H1 (cell line): ENCODE data around the gene PSD2. TPM values are rescaled to one million over a fixed set of nuclear protein-coding genes. Genes with fewer than 3 reads are reported as not detected.

Experiments
- BACH1 ChIP-seq: IDR thresholded peaks from 2 replicates; pipeline ENCODE4 v1.6.1; 2012; ENCODE audit warnings: low read length, improper control_type of control experiment
- CBX5 ChIP-seq: fragments of 300-800, 300-1000 bp; sonication (generic); IDR thresholded peaks from 2 replicates; pipeline ENCODE4 v1.7.1; 2016; ENCODE audit warnings: antibody characterized with exemption, low read length, low read depth
- CHD2 ChIP-seq: IDR thresholded peaks from 2 replicates; pipeline ENCODE4 v1.6.1; 2012; ENCODE audit warnings: low read length, improper control_type of control experiment
- NANOG ChIP-seq: IDR thresholded peaks from 2 replicates; pipeline ENCODE4 v1.6.1; 2011; ENCODE audit warnings: low read length, low read depth, mild to moderate bottlenecking, inconsistent platforms; ENCODE audit not compliant: insufficient read depth, poor library complexity, severe bottlenecking
- POU5F1 ChIP-seq: IDR thresholded peaks from 2 replicates; pipeline ENCODE4 v1.6.1; 2011; ENCODE audit warnings: low read depth, mild to moderate bottlenecking, low read length, moderate library complexity
- SIRT6 ChIP-seq: IDR thresholded peaks from one replicate; pipeline ENCODE4 v1.7.1; 2012; ENCODE audit warnings: low read length, inconsistent platforms
- polyA plus RNA-seq, 7 experiments: library from polyadenylated mRNA; depleted of rRNA in 3 of 7; stranded (reverse) in 5 of 7; unstranded in 2 of 7; fragments of >200 nt in 5 of 7; fragments of 200-250 nt in 2 of 7; gene quantifications; 1 replicate in 5 of 7; 2 replicates in 1 of 7; 4 replicates in 1 of 7; pipeline versions ENCODE4 v1.2.1 to v1.2.3, GENCODE V29; 2011 to 2013; ENCODE audit warnings: missing spikeins in 2 of 7, mixed read lengths in 2 of 7
- total RNA-seq: library from RNA; stranded (reverse); fragmentation: NEBNext Ultra II Directional; extraction: Animal tissue kit (Norgen Biotek cat#: 25700); gene quantifications from 2 replicates; pipeline ENCODE4 v1.2.1, GENCODE V29; 2021

Gene PSD2
- total and polyA plus RNA-seq, 2 of the 8 experiments (the other 6 are each of a cell fraction or from before 2014, with no cell fraction given), result 0.06 to 0.14 TPM

DNA sequence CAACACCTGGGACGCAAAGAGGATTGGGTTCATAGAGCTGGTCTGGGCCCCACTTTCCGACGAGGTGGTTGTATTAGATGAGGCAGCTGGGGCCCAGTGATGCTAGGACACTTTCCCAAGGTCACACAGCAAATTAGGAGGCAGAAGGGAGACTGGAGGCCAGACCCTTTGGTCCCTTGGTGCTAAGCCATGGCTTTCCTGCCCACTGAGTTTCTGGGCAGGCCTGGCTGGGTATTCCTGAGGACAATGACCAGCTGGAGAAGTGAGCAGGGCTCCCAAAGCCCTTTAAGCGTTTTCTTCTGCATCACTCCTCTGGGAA, 66.2 kb downstream of the PSD2 start (continued):
- no peak for TF ChIP-seq CBX5
- TF ChIP-seq NANOG, result no peak
- TF ChIP-seq CHD2, result no peak
- no peak for TF ChIP-seq BACH1
- TF ChIP-seq SIRT6, result no peak
- TF ChIP-seq POU5F1, result no peak
